GM10248 (cell line): ENCODE measurements around the gene GOSR1.

Experiments
- CTCF ChIA-PET: fragments of 300-600 bp; sonication (Branson Sonifier 250); formaldehyde crosslinking; extraction: SDS; loops from one replicate; lab custom pipeline; 2021; ENCODE audit warnings: antibody characterized with exemption; lab: Yijun Ruan, JAX
- POLR2A ChIA-PET: fragments of 350-650 bp; sonication (Branson Sonifier 250); formaldehyde crosslinking; extraction: SDS; loops from one replicate; lab custom pipeline; 2020; ENCODE audit warnings: antibody characterized with exemption; lab: Yijun Ruan, JAX
- DNase-seq: peaks from one replicate; pipeline ENCODE4 v3.0.0; 2012; ENCODE audit errors: extremely low spot score
- TF ChIP-seq, protein P1 (sequence below): IDR thresholded peaks from 2 replicates; pipeline ENCODE4 v1.5.1; 2012; ENCODE audit warnings: mild to moderate bottlenecking, low read depth; ENCODE audit errors: extremely low read depth, missing control alignments, control extremely low read depth

The GOSR1 gene

DNA sequence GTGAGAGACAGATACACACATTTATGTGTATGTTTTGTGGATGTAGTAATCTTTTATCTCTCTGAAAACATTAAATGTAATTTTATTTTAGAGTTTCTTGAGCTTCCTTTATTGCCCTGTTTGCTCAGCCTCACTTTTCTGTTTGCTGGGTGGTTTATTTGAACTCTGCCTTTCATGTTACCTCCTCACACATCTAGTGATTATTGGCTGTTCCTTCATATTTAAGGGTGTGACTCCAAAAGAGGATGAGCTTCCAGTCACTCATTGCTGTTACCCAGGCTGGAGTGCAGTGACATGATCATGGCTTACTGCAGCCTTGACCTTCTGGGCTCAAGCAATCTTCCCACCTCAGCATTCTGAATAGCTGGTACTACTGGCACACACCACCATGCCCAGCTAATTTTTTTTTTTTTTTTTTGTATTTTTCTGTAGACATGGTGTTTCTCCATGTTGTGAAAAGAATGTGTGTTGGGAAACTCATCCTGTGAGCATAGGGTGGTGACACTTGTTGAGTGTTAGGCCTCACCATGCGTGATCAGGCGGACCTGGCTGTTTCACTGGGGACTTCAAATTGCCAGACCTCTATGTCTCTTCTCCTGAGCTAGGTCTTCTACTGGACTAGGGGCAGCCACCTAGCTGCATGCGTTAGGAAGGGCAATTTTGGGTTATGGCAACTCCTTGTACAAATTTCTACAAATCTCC is 37.8 kb downstream of the GOSR1 start:
- POLR2A ChIA-PET = interaction anchor here (0.6 kb wide), 1 partner anchor 33 kb away, joined by 5 read pairs; no protein-coding TSS in a partner anchor
- DNase-seq = no peak
- TF ChIP-seq, protein P1, sequence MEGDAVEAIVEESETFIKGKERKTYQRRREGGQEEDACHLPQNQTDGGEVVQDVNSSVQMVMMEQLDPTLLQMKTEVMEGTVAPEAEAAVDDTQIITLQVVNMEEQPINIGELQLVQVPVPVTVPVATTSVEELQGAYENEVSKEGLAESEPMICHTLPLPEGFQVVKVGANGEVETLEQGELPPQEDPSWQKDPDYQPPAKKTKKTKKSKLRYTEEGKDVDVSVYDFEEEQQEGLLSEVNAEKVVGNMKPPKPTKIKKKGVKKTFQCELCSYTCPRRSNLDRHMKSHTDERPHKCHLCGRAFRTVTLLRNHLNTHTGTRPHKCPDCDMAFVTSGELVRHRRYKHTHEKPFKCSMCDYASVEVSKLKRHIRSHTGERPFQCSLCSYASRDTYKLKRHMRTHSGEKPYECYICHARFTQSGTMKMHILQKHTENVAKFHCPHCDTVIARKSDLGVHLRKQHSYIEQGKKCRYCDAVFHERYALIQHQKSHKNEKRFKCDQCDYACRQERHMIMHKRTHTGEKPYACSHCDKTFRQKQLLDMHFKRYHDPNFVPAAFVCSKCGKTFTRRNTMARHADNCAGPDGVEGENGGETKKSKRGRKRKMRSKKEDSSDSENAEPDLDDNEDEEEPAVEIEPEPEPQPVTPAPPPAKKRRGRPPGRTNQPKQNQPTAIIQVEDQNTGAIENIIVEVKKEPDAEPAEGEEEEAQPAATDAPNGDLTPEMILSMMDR = no peak
- CTCF ChIA-PET = no interaction called here

- no peak for DNase-seq
- TF ChIP-seq, protein P1 = no peak
- CTCF ChIA-PET = no interaction called here
- POLR2A ChIA-PET = no interaction called here
Observed at GRCh38 chr17:30517786-30518185, 40.6 kb downstream of the GOSR1 start.

- no peak for DNase-seq
- CTCF ChIA-PET = interaction anchor here (1.0 kb wide), 1 partner anchor 12 kb away, joined by 3 read pairs; no protein-coding TSS in a partner anchor
- POLR2A ChIA-PET = no interaction called here
- TF ChIP-seq, protein P1 = no peak
Observed at GRCh38 chr17:30519166-30519565, 42.0 kb downstream of the GOSR1 start.

- TF ChIP-seq, protein P1 = no peak
- no peak for DNase-seq
- POLR2A ChIA-PET = no interaction called here
- CTCF ChIA-PET = interaction anchor here (1.0 kb wide), 1 partner anchor 12 kb away, joined by 3 read pairs; no protein-coding TSS in a partner anchor
Observed at GRCh38 chr17:30519707-30520106, 42.5 kb downstream of the GOSR1 start.

GRCh38 chr17:30520436-30520835 is 43.2 kb downstream of the GOSR1 start:
- ChIA-PET POLR2A (interaction anchor here (0.6 kb wide), 1 partner anchor 327 kb away, joined by 6 read pairs; no protein-coding TSS in a partner anchor), CTCF (interaction anchor here (0.7 to 1.5 kb wide), 3 partner anchors 9 to 44 kb away, joined by 3 to 7 read pairs (median 3); partner anchors contain the start of gene GOSR1)
- DNase-seq = no peak
- TF ChIP-seq, protein P1 = no peak

DNA sequence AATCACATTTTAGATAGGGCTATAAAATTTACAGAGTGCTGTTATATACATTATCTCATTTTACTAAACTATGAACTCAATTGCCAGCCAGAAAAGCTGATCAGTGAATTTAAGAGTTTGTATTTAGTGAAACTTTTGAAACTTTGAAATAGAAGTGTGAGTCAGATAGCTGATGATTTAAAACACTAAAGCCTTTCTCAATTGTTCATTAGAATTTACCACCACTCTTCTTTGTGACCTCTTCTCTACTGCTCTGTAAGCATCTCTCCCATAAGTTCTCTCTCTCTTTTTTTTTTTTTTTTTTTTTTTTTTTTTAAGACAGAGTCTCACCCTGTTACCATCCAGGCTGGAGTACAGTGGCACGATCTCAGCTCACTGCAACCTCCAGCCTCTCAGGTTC is 43.7 kb downstream of the GOSR1 start:
- CTCF ChIA-PET = interaction anchor here (0.7 to 1.5 kb wide), 3 partner anchors 9 to 45 kb away, joined by 3 to 7 read pairs (median 3); partner anchors contain the start of gene GOSR1
- POLR2A ChIA-PET = interaction anchor here (0.6 kb wide), 1 partner anchor 327 kb away, joined by 6 read pairs; no protein-coding TSS in a partner anchor

More for the DNA sequence above, 43.7 kb downstream of the GOSR1 start:
- TF ChIP-seq, protein P1 = no peak
- no peak for DNase-seq
